Brain microvascular endothelial cell (primary cell): ENCODE measurements around the gene TRAPPC2.

Experiments
- DNase-seq: peaks from one replicate; pipeline ENCODE4 v3.0.0-alpha.2; 2020
- H3K27ac ChIP-seq: fragments of 250-450 bp; sonication (Bioruptor Pico); 2 replicates; pipeline ENCODE4 v1.5.1; 2020; ENCODE audit warnings: mild to moderate bottlenecking, moderate library complexity
- H3K27me3 ChIP-seq: fragments of 250-450 bp; sonication (Bioruptor Pico); replicated peaks from 2 replicates; pipeline ENCODE4 v1.5.1; 2020; ENCODE audit warnings: mild to moderate bottlenecking
- H3K36me3 ChIP-seq: fragments of 250-450 bp; sonication (Bioruptor Pico); replicated peaks from 2 replicates; pipeline ENCODE4 v1.5.1; 2020; ENCODE audit warnings: mild to moderate bottlenecking
- H3K4me3 ChIP-seq: 2 replicates; pipeline ENCODE4 v1.5.1; 2011; ENCODE audit warnings: low read depth, mild to moderate bottlenecking, control low read depth, low read length, moderate library complexity
- CTCF ChIP-seq: IDR thresholded peaks from 2 replicates; pipeline ENCODE4 v1.5.1; 2011; ENCODE audit warnings: low read depth, mild to moderate bottlenecking, moderate library complexity, low read length, control low read depth, inconsistent platforms; ENCODE audit errors: missing control alignments
- in situ Hi-C: cut with HindIII; loops from 2 replicates; pipeline ENCODE4 v1.10.0; 2017; ENCODE audit warnings: low sequenced_read_pairs, low pct_ligation_motif_present

Gene TRAPPC2

GRCh38 chrX:13734278-13735172 lies at the start of gene TRAPPC2, which contains the start of gene OFD1:
TRAPPC2 (minus strand) TSS chrX:13734620; CDS start chrX:13719963, 14,657 bp downstream.
OFD1 (plus strand) TSS chrX:13734748; CDS start chrX:13735072, 324 bp downstream.
- Histone ChIP-seq H3K4me3 (peak within 1 kb of the TSS; percentile 72), H3K36me3 (no peaks in the 10 kb centered on the region), H3K27ac (peak within 1 kb of the TSS; percentile 67), H3K27me3 (no peaks in the 10 kb centered on the region)
- TF ChIP-seq CTCF = no peak
- in situ Hi-C loops = no loop called here
- peak; percentile 96 for DNase-seq

GRCh38 chrX:13780868-13781427 lies 46.5 kb upstream of the TRAPPC2 start:
- in situ Hi-C loops = no loop called here
- Histone ChIP-seq H3K4me3 (no peak overlapping the region), H3K36me3 (no peaks in the 10 kb centered on the region), H3K27ac (no peak overlapping the region), H3K27me3 (no peaks in the 10 kb centered on the region)
- no peak for DNase-seq
- TF ChIP-seq CTCF = no peak

- Histone ChIP-seq H3K36me3 (no peaks in the 10 kb centered on the region), H3K27me3 (no peaks in the 10 kb centered on the region), H3K4me3 (no peak overlapping the region), H3K27ac (no peak overlapping the region)
- TF ChIP-seq CTCF = peak; percentile 34
- in situ Hi-C loops = no loop called here
- DNase-seq = peak; percentile 50
Observed at GRCh38 chrX:13778916-13779315, 44.5 kb upstream of the TRAPPC2 start.

- TF ChIP-seq CTCF = no peak
- Histone ChIP-seq H3K36me3 (no peaks in the 10 kb centered on the region), H3K4me3 (no peak overlapping the region), H3K27me3 (no peaks in the 10 kb centered on the region), H3K27ac (no peak overlapping the region)
- in situ Hi-C loops = no loop called here
- DNase-seq = no peak
Observed at GRCh38 chrX:13776387-13776786, 42.0 kb upstream of the TRAPPC2 start.

- TF ChIP-seq CTCF = no peak
- H3K36me3 ChIP-seq = no peaks in the 10 kb centered on the region
- in situ Hi-C loops = no loop called here
Observed at GRCh38 chrX:13775837-13776236, 41.4 kb upstream of the TRAPPC2 start.

More at GRCh38 chrX:13775837-13776236, 41.4 kb upstream of the TRAPPC2 start:
- no peak overlapping the region for H3K4me3 ChIP-seq
- no peaks in the 10 kb centered on the region for H3K27me3 ChIP-seq
- no peak overlapping the region for H3K27ac ChIP-seq
- no peak for DNase-seq
